ENCODE data around the gene CSNK2A3. TPM values are rescaled to one million over a fixed set of nuclear protein-coding genes. Genes with fewer than 3 reads are reported as not detected.

The CSNK2A3 gene
- total RNA-seq, 1 donor from 2014 or later: 0.75 TPM

GRCh38 chr11:11383995-11384394 is 30.9 kb upstream of the CSNK2A3 start:
- no peak overlapping the region for H3K27ac Mint-ChIP-seq

GRCh38 chr11:11382858-11383532 is 29.9 kb upstream of the CSNK2A3 start:
- Mint-ChIP-seq H3K27me3 (peaks cover 4% of the 10 kb centered on the region), H3K36me3 (peaks cover 3% of the 10 kb centered on the region), H3K4me1 (ENCODE audit: unreplicated experiment) (peaks cover 4% of the 10 kb centered on the region), H3K9me3 (peaks cover 3% of the 10 kb centered on the region), H3K27ac (no peak overlapping the region), H3K4me3 (no peak overlapping the region)
- no peak for TF ChIP-seq CTCF (conservative IDR thresholded peaks at IDR 0.05)
- no peak for DNase-seq (ENCODE audit: extremely low spot score, unreplicated experiment)

More at GRCh38 chr11:11383995-11384394, 30.9 kb upstream of the CSNK2A3 start:
- no peaks in the 10 kb centered on the region for H3K36me3 Mint-ChIP-seq
- H3K27me3 Mint-ChIP-seq: peaks cover 4% of the 10 kb centered on the region
- peaks cover 5% of the 10 kb centered on the region for H3K4me1 Mint-ChIP-seq (ENCODE audit: unreplicated experiment)
- H3K9me3 Mint-ChIP-seq: peaks cover 3% of the 10 kb centered on the region
- TF ChIP-seq CTCF (conservative IDR thresholded peaks at IDR 0.05): no peak
- DNase-seq (ENCODE audit: extremely low spot score, unreplicated experiment): no peak
- no peak overlapping the region for H3K4me3 Mint-ChIP-seq

DNA sequence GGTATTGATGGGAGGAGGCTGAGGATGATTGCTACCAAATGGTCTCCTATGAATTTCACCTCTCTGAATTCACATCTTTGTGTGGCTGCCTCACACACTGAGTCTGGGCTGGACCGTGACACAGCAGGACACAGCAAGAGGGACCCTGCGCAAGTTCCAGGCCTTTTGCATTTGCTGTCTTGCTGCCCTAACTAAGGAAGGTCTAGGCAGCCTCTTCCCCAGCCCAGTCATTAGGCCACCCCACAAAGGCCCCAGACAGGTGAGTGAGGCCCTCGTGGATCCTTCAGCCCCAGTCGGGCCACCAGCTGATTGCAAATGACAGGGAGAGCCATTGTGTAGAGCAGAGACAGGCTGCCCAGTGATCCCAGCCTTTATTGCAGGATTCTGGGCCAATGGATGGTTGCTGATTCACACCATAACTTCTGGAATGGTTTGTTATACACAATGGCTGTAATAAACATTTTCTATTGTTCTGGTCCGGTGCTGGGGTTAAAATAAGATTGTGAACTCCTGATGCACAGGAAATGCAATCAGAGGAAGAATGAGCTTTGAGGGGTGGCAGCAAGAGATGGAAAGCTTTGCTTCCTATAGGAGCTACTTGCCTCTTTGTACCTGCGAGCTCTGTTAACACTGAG is 28.5 kb upstream of the CSNK2A3 start:
- peaks cover 3% of the 10 kb centered on the region for H3K9me3 Mint-ChIP-seq
- no peak for DNase-seq (ENCODE audit: extremely low spot score, unreplicated experiment)
- H3K4me3 Mint-ChIP-seq: no peak overlapping the region
- no peak overlapping the region for H3K27ac Mint-ChIP-seq
- H3K4me1 Mint-ChIP-seq (ENCODE audit: unreplicated experiment): no peaks in the 10 kb centered on the region
- H3K36me3 Mint-ChIP-seq: peaks cover 3% of the 10 kb centered on the region
- no peak for TF ChIP-seq CTCF (conservative IDR thresholded peaks at IDR 0.05)
- no peaks in the 10 kb centered on the region for H3K27me3 Mint-ChIP-seq

DNA sequence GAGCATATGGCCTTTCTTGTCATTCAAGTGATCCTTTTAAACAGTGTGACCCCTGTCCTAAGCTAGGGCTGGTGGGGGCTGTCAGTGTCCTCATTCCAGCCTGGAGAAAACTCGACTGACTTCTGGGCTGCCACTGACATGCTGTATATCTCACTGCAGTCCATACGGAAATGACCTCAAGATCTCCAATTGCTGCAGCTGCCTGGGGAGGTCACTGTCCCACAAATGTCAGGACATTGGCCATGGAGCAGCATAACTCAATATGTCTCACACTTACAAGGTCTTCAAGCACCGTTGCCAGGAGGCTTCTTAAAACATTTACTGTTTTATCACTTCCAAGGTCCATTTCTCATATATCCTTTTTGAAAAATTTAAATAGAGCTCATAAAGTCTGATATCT is 27.8 kb upstream of the CSNK2A3 start:
- Mint-ChIP-seq H3K27ac (no peak overlapping the region), H3K27me3 (no peaks in the 10 kb centered on the region), H3K9me3 (peaks cover 3% of the 10 kb centered on the region), H3K4me3 (no peak overlapping the region), H3K4me1 (ENCODE audit: unreplicated experiment) (no peaks in the 10 kb centered on the region), H3K36me3 (peaks cover 3% of the 10 kb centered on the region)
- DNase-seq (ENCODE audit: extremely low spot score, unreplicated experiment): no peak
- no peak for TF ChIP-seq CTCF (conservative IDR thresholded peaks at IDR 0.05)

GRCh38 chr11:11380340-11380739 is 27.3 kb upstream of the CSNK2A3 start:
- no peak for TF ChIP-seq CTCF (conservative IDR thresholded peaks at IDR 0.05)
- H3K36me3 Mint-ChIP-seq: peaks cover 3% of the 10 kb centered on the region

More at GRCh38 chr11:11380340-11380739, 27.3 kb upstream of the CSNK2A3 start:
- Mint-ChIP-seq H3K9me3 (peaks cover 3% of the 10 kb centered on the region), H3K4me3 (no peak overlapping the region), H3K4me1 (ENCODE audit: unreplicated experiment) (no peaks in the 10 kb centered on the region), H3K27ac (no peak overlapping the region), H3K27me3 (no peaks in the 10 kb centered on the region)
- no peak for DNase-seq (ENCODE audit: extremely low spot score, unreplicated experiment)
